ENCODE measurements around the gene FGD3. TPM values are rescaled to one million over a fixed set of nuclear protein-coding genes. Genes with fewer than 3 reads are reported as not detected.
"Not testable (repeated sequence)": the region's sequence is repeated elsewhere in the genome, so short reads cannot be mapped to it uniquely, and the experiment has no call there.

Gene FGD3
- total RNA-seq, 1 experiment from 2014 or later, result not detected

DNA sequence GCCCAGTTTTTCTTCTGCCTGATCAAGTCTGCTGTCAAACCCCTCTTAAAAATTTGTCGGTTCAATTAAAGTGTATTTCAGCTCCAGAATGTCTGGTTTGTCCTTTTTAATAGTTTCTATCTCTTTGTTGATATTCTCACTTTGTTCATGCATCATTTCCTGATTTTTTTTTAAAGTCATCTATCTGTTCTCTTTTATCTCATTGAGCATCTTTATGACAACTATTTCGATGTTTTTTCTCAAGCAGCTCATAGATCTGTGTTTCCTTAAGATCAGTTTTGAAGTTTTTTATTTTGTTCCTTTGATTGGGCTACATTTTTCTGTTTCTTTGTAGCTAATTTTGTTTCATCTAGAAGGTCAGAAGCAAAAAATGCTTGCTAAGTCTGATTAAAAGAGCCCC lies 53.7 kb downstream of the FGD3 start:
- in situ Hi-C loops (cut with HindIII; ENCODE audit: low sequenced_read_pairs), result no loop called here
- DNase-seq (ENCODE audit: low spot score), result no peak

DNA sequence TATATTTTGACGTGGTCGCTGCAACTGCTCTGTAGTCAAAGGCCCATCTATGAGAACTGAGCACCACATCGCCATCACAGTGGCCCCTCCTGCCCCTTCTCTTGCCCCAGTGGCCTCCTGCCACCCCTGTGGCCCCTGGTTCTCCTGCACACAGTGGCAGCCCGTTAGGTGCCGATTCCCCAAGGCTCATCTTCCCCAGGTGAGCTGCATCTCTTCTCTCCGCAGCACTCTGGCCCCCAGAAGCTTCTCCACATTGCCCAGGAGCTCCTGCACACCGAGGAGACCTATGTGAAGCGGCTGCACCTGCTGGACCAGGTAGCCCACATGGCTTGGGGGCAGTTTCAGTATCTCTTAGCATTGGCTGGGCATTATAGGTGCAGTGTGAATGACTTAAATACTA lies 55.4 kb downstream of the FGD3 start:
- in situ Hi-C loops (cut with HindIII; ENCODE audit: low sequenced_read_pairs), result no loop called here
- DNase-seq (ENCODE audit: low spot score), result no peak

DNA sequence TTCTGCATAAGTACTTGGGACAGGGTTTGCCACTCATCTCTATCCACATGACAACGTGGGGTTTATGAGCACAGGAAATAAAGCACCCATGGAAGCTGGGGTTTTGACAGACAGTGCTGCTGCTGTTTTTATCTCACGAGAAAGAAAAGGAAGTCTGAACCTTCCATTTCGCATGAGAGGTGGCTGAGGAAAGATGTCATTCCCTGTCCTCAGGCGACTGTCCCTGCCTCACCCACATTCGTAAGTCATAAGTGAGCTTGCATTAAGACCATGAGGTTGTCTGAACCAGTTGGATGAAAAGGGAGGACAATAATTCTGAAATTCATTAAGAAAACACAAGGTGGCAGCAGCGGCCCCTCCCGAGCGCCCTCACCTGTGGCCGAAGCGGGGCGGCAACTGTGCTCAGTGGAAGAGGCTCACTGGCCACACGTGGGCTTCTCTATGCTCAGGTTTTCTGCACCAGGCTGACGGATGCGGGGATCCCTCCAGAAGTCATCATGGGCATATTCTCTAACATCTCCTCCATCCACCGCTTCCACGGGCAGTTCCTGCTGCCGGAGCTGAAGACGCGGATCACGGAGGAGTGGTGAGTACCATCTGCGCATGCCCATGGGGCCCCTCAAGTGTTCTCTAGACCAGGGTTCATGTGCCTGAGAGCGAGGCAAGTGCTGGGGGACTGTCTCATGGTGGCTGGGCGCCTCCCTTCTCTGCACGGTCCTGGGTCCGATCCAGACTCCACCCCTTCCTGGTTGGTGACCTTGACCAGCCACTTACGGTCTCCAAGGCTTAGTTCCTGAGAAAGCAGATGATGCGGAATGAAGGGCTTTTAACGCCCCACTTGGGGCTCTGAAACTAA lies 56.5 kb downstream of the FGD3 start:
- in situ Hi-C loops (cut with HindIII; ENCODE audit: low sequenced_read_pairs), result no loop called here
- DNase-seq (ENCODE audit: low spot score), result peak; percentile 81

DNA sequence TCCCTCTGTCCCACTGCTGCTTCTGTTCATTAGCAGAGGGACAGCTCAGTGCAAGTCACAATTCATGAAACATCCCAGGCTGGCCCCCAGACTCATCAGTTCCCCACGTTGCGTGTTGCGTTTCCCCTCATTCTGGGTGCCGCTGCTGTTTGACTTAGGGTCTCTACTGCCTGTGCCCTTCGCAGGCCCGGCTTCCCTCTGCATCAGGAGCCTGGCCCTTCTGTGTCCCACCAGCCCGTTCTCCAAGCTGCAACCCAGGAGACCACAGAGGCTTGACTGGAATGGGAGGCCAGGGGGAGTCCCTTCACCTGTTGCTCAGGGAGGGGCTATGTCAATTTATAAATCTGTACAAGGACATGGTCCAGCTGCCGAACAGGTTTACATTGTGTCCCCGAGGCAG lies 57.2 kb downstream of the FGD3 start:
- in situ Hi-C loops (cut with HindIII; ENCODE audit: low sequenced_read_pairs), result no loop called here
- DNase-seq (ENCODE audit: low spot score), result no peak

DNA sequence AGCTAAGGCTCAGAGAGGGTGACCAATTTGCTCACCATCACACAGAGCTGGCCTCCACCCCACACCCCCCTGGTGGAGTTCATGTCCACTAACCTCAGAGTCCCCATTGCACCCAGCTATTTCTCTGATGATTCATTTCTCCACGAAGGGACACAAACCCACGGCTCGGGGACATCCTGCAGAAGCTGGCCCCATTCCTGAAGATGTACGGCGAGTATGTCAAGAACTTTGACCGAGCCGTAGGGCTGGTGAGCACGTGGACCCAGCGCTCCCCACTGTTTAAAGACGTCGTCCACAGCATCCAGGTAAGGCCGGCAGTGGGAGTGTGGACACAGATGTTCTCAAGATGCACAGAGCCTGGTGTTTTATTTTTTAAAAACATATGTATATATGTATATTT lies 58.6 kb downstream of the FGD3 start:
- no peak for DNase-seq (ENCODE audit: low spot score)
- in situ Hi-C loops (cut with HindIII; ENCODE audit: low sequenced_read_pairs), result no loop called here

DNA sequence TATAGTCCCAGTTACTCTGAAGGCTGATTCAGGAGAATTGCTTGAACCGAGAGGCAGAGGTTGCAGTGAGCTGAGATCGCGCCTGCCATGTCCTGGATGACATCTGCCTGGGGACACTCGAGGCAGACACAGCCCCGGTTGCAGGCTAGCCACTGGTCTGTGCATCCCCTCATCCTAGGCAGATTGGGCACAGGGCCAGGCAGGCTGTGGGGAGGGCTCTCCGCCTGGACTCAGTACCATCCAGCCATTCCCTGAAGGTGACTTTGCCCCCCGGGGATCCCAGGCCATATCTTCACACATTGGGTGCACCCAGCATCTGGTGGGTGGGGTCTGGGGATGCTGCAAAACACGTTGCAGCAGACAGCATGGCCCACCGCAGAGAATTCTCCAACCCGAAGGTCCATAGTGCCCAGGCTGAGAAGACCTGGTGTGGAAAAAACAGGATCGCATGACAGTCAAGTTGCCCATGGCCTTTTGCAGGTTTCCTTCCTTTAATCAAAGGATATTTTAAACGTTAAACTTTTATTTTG lies 60.3 kb downstream of the FGD3 start:
- DNase-seq (ENCODE audit: low spot score), result no peak

DNA sequence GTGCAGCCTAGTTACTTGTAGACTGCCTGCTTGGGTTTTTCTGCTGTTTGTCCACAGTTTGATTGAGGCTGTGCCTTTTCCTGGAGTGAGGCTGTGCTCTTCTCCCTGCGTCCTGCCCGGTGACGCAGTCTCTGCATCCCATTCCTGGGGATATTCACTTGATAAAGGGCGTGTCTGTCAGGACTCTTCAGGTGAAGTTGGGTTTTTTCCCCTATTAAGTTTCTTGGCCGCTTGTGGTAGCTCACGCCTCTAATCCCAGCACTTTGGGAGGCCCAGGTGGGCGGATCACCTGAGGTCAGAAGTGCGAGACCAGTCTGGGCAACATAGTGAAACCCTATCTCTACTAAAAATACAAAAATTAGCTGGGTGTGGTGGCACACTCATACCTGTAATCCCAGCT lies 61.1 kb downstream of the FGD3 start:
- DNase-seq (ENCODE audit: low spot score), result no peak
- in situ Hi-C loops (cut with HindIII; ENCODE audit: low sequenced_read_pairs), result no loop called here

More for the DNA sequence above, 60.3 kb downstream of the FGD3 start:
- in situ Hi-C loops (cut with HindIII; ENCODE audit: low sequenced_read_pairs), result no loop called here

DNA sequence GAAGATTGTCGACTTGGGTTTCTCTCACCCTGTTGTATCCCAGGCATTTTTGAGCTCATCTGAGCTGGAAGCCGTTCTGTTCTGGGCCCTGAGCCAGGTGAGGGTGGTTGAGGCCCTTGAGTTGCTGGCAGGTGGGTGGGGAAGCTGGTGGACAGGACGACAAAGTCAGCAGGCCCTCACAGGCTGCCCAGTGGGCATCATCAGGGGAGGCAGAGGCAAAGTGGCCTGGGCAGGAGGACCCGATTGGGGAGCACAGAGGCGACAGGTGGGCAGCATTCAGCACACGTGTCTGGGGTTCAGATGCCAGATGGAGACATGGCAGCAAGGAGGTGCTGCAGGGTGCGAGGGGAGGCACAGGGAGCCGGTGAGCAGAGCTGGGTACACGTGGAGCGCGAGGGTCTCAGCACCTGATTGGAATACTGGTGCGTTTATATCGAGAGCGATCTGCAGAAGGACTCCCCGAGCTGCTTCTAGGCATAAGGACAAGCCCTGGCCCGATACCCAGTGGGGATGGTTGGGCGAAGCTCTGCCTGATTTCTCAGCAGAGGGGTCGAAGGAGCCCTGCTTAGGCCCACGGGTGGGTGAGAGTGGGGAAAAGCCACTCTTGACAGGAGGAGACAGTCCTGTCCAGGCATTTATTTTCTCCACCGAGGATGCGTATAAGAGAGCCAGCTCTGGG lies 62.2 kb downstream of the FGD3 start:
- DNase-seq (ENCODE audit: low spot score), result no peak
- in situ Hi-C loops (cut with HindIII; ENCODE audit: low sequenced_read_pairs), result no loop called here

DNA sequence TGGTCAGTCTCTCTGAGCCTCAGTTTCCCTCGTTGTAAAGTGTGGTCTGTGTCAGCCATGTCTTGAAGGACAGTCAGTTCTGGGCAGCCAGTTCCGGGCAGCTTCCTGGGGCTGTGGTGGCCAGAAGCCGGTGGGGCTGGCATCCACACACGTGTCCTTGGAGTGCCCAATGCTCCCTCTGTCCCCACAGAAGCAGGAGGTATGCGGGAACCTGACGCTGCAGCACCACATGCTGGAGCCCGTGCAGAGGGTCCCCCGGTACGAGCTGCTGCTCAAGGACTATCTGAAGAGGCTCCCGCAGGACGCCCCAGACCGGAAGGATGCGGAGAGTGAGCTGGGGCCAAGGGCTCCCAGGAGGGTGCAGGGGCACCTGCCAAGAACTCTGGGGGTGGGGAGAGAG lies 62.7 kb downstream of the FGD3 start:
- in situ Hi-C loops (cut with HindIII; ENCODE audit: low sequenced_read_pairs), result no loop called here
- no peak for DNase-seq (ENCODE audit: low spot score)

DNA sequence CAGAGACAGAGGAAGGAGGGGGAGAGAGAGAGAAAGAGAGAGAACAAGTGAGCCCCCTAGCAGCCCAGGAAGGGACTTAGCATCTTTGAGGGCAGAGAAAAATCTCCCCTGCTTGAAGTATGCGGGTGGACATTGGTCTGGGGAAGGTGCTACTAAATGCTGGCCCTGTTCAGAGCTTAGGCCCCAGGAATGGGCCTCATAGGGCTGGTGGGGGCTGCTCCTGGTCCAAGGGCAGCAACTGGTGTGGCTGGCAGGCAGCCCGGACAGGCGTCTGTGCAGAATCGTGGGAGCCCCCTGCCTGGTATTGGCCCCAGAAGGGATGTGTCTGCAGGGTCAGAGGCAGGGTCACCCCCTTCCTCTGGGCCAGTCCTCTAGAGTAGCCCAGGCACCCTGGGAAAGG lies 63.4 kb downstream of the FGD3 start:
- in situ Hi-C loops (cut with HindIII; ENCODE audit: low sequenced_read_pairs), result no loop called here
- DNase-seq (ENCODE audit: low spot score), result no peak

DNA sequence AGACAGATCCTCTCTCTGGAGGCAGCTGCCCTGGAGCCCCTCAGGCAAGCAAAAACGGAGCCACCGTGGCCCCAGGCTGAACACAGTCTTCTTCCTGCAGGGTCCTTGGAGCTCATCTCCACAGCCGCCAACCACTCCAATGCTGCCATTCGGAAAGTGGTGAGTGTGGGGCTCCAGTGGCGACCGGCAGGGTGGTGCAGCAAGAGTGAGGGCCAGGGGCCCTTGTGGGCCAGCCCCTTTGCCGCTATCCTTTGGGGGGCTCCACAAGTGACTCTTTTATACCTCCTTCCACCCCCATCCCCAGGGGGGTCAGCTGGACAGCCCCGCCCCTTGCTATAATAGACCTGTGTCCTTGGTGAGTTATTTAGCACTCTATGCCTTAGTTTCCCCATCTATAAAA lies 63.8 kb downstream of the FGD3 start:
- in situ Hi-C loops (cut with HindIII; ENCODE audit: low sequenced_read_pairs), result no loop called here
- no peak for DNase-seq (ENCODE audit: low spot score)

DNA sequence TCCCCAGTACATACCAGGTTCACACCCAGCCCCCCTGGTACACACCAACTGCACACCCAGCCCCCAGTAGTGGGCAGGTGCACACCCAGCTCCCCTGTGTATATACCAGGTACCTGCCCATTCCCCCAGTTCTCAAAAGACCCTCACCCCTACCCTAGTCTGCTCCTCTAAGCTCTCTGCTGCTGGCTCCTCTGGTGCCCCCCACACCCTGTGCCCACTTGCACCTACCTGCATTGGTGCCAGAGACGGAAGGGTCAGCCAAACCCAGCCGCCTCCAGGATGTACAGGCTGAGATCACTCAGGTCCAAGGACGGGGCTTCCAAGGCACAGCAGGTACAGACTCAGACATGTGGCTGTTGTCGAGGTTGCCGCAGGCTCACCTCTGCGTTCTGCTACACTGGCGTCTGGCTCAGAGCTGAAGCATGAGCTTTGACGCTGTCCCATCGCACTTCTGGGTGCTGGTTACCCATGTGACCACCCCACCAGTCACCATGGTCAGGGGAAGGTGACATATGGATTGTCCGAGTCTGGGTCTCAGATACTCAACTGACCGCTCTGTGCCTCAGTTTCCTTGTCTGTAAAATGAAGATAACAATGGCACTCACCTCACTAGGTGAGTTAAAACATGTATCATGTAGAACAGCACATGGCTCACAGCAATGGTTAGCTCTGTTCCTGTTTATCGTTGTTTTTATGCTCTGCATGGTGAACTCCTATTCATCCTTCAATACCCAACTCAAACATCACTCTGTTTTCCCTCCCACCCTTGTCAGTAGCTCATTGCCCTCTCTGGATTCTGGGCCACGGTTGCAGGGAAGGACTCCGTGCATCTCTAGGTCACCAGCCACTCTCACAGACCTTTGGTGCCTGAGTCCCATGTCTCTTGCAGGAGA lies 65.9 kb downstream of the FGD3 start:
- in situ Hi-C loops (cut with HindIII; ENCODE audit: low sequenced_read_pairs), result no loop called here

DNA sequence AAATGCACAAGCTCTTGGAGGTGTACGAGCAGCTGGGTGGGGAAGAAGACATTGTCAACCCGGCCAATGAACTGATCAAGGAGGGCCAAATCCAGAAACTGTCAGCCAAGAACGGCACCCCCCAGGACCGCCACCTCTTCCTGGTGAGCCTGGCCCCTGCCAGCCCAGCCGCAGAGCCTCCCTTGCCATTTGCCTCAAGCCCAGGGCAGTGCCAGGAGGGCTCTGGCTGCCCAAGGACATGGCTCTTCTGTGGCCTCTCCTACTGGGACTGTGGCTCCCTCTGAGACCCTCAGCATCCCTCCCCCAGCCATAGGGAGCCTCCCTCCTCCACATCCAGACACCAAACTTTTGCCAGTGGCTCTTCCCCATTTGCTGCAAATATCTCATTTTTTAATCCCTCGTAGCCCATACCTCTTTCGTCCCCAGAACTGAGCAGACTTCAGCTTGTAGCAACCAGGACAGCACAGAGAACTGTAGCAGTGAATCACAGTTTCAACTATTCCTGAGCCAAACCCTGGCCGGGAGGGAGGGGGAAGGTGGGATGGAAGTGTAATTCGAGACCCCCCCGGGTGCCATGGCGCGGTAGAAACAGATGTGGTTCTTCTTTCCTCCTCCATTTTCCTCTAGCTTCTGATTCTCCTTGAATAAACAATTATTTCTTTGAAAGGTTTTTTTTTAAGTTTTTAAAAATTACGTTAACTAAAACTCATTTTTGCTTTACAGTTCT lies 66.7 kb downstream of the FGD3 start:
- in situ Hi-C loops (cut with HindIII; ENCODE audit: low sequenced_read_pairs), result no loop called here
- DNase-seq (ENCODE audit: low spot score), result no peak

More for the DNA sequence above, 65.9 kb downstream of the FGD3 start:
- DNase-seq (ENCODE audit: low spot score), result no peak

DNA sequence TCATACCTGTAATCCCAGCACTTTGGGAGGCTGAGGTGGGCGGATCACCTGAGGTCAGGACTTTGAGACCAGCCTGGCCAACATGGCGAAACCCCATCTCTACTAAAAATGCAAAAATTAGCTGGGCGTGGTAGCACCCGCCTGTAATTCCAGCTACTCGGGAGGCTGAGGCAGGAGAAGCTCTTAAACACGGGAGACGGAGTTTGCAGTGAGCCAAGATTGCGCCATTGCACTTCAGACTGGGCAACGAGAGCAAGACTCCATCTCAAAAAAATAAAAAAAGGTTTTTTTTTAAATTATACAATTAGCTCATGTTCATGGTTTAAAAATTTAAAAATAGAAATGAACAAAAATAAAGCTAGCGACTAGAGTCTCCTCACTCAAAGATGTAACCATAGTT lies 67.9 kb downstream of the FGD3 start:
- DNase-seq (ENCODE audit: low spot score); in situ Hi-C loops (cut with HindIII; ENCODE audit: low sequenced_read_pairs): not testable (repeated sequence)

DNA sequence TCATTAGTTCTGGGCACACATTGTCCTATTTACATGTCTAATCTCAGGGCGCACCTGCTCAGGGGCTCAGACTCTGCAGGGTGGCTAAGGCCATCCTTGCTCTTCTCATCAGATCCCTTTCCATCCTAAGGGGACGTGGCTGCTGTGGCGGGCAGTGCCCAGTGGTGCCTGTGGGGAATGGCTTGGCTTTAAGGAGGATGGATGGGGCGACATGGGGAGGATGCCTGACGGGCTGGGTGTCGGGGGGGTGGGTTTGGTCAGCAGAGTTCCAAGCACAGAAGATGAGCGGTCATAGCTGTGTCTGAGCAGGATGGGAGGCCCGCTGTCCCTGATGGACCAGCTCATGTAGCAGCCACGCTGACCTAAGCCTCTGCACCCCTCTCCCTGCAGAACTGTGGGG lies 70.3 kb downstream of the FGD3 start:
- DNase-seq (ENCODE audit: low spot score), result no peak
- in situ Hi-C loops (cut with HindIII; ENCODE audit: low sequenced_read_pairs), result no loop called here

DNA sequence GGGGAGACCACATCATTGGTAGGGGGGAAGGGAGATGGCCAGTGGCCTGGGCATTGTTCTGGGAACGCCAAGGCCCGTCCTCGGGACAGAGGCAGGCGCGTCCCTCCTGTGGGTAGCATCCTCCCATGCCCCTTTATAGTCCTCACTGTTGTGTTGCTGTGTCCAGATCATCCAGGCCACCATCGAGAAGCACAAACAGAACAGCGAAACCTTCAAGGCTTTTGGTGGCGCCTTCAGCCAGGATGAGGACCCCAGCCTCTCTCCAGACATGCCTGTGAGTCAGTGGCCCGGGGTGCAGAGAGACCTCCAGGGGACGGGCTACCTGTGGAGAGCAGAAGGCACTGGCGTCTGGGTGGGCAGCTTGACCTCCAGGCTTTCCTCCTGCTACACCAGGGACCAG lies 72.8 kb downstream of the FGD3 start:
- in situ Hi-C loops (cut with HindIII; ENCODE audit: low sequenced_read_pairs), result no loop called here

DNA sequence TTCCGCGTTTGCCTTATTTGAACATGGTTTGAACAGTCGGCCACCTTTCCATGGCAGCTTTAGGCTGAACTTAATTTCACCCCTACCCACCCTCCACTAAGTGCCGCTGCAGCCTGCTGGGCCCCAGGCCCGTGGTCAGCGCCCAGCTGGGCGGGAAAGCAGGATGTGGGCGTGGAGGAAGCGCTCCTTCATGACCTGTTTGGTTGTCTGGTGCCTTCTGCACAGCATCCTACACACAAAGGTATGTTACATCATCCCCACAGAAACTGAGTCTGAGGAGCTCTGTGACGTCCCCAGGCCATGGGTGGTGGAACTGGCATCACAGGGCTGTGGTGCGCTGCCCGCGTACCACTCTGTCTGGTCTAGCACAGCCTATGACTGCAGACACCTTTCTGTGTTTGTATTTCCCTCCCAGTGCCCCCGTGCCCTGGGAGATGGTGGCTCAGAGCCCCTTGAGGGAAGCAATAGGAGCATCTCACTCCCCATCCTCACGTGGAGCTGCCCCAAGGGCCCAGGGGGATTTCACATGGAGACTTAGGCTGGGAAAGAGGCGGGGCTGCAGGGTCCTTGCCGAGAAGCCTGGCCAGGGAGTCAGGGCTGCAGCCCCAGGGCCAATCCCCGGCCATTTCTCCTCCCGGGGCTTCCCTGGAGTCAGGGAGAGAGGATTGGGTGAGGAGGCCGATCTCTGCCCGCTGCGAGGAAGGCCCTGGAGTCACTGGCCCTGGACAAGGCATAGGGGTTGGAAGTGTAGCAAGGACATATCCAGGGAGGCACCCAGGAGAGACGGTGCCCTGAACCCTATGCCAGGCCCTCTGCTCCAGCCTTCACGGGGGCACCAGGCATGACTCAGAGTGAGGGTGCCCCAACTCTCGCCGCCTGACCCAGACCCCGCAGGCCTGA lies 73.7 kb downstream of the FGD3 start:
- DNase-seq (ENCODE audit: low spot score), result no peak
- in situ Hi-C loops (cut with HindIII; ENCODE audit: low sequenced_read_pairs), result no loop called here

More for the DNA sequence above, 72.8 kb downstream of the FGD3 start:
- DNase-seq (ENCODE audit: low spot score), result no peak

DNA sequence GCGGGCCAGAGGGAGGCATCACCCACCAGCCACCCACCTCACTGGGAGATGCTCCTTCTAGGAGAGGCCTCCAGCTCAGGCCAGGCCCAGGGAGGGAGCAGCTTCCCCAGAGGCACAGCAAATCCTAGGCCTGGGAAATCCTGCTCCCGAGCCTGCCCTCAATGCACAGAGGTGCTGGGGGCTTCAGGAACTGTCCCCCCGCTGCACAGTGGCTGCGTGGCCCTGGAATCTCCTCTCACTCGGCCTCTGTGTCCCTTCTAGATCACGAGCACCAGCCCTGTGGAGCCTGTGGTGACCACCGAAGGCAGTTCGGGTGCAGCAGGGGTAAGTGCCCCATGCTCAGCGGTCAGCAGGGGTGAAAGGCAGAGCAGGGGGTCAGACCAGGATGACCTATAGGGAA lies 74.7 kb downstream of the FGD3 start:
- DNase-seq (ENCODE audit: low spot score), result no peak

More for the DNA sequence above, 74.7 kb downstream of the FGD3 start:
- in situ Hi-C loops (cut with HindIII; ENCODE audit: low sequenced_read_pairs), result no loop called here
